Parathyroid adenoma (tissue), 2 donors: Measurements from ENCODE around the gene ZBTB20.

Source experiments
- H2AFZ ChIP-seq: fragments of 300-600 bp; sonication (generic); one replicate; pipeline ENCODE4 v1.7.0; 2017; ENCODE audit warnings: antibody characterized with exemption, mild to moderate bottlenecking
- H3K27ac ChIP-seq: fragments of 300-600 bp; sonication (generic); one replicate; pipeline ENCODE4 v1.7.0; 2017
- H3K27me3 ChIP-seq: fragments of 300-600 bp; sonication (generic); one replicate; pipeline ENCODE4 v1.7.0; 2017; ENCODE audit warnings: low read length; ENCODE audit not compliant: control insufficient read depth, insufficient read depth
- H3K36me3 ChIP-seq: fragments of 300-600 bp; sonication (generic); one replicate; pipeline ENCODE4 v1.7.0; 2017; ENCODE audit warnings: low read length; ENCODE audit not compliant: control insufficient read depth, insufficient read depth
- H3K4me1 ChIP-seq: fragments of 300-600 bp; sonication (generic); one replicate; pipeline ENCODE4 v1.7.0; 2017; ENCODE audit warnings: control low read depth
- H3K4me2 ChIP-seq: fragments of 300-600 bp; sonication (generic); one replicate; pipeline ENCODE4 v1.7.0; 2017; ENCODE audit warnings: low read length
- H3K4me3 ChIP-seq: fragments of 300-600 bp; sonication (generic); one replicate; pipeline ENCODE4 v1.7.0; 2017; ENCODE audit warnings: low read depth, low read length
- H3K79me2 ChIP-seq: fragments of 300-600 bp; sonication (generic); one replicate; pipeline ENCODE4 v1.7.0; 2017; ENCODE audit warnings: control low read depth
- H3K9ac ChIP-seq: fragments of 300-600 bp; sonication (generic); one replicate; pipeline ENCODE4 v1.7.0; 2017; ENCODE audit warnings: mild to moderate bottlenecking
- H3K9me3 ChIP-seq: fragments of 300-600 bp; sonication (generic); one replicate; pipeline ENCODE4 v1.7.0; 2017; ENCODE audit warnings: low read length; ENCODE audit not compliant: control insufficient read depth
- CTCF ChIP-seq: fragments of 300-600 bp; sonication (generic); IDR thresholded peaks from one replicate; pipeline ENCODE4 v1.7.0; 2017; ENCODE audit warnings: antibody characterized with exemption, mild to moderate bottlenecking
- donor health status: primary hyperparathyroidism.

Gene ZBTB20

GRCh38 chr3:114700637-114701234 lies 446.4 kb downstream of the ZBTB20 start:
- H3K79me2 ChIP-seq: no peaks in the 10 kb centered on the region
- H3K4me1 ChIP-seq: peaks cover 7% of the 10 kb centered on the region
- no peaks in the 10 kb centered on the region for H3K27me3 ChIP-seq
- H3K9me3 ChIP-seq: no peaks in the 10 kb centered on the region
- no peak overlapping the region for H3K4me3 ChIP-seq
- TF ChIP-seq CTCF: no peak
- H2AFZ ChIP-seq: no peak overlapping the region
- H3K9ac ChIP-seq: no peak overlapping the region
- H3K36me3 ChIP-seq: no peaks in the 10 kb centered on the region
- H3K27ac ChIP-seq: no peak overlapping the region
- H3K4me2 ChIP-seq: no peak overlapping the region

DNA sequence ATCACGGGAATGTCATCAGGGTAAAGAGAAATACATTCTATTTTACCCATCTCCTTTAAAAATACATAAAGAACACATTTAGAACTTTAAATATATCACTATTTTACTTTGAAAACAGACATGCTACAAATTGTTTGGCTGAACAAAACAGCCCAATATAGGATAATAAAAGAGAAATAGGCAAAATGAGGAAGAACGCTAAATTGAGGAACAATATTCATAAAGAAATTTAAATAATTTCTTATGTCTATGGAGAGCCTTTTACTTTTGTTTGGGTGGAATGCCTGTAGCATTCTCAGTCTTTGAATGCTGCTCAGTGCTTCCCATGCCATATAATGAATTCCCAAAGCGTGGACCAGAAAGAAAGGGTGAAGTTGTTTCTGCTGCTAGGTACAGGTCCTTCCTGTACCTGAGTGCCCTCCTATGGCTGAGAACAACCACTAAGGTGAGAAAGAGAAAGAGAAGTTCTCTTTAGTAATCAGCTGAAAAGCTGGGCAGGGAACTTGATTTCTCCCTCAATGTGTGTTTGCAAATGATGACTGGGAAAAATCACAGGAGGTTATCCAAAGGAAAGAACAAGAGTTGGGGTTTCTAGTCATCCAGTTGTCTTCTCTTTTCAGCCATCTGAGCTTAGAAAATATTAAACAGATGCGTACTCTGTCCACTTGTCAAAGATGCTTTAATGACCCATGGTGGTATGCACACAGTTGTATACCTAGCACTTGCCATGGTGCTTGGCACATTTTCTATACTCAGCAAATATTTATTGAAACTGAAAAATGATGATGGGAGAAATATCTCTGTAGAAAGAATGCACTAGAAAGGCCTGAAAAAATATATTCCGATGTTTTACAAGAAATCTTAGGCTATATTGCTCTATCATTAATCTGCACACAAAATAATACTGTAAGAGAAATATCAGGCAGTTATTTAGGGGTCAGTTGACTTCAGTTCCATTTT lies 448.7 kb downstream of the ZBTB20 start:
- no peak overlapping the region for H3K4me3 ChIP-seq

GRCh38 chr3:114697401-114697800 lies 449.7 kb downstream of the ZBTB20 start:
- H3K79me2 ChIP-seq: no peaks in the 10 kb centered on the region
- H3K9ac ChIP-seq: no peak overlapping the region
- H2AFZ ChIP-seq: no peak overlapping the region
- H3K4me3 ChIP-seq: no peak overlapping the region
- H3K36me3 ChIP-seq: no peaks in the 10 kb centered on the region
- peaks cover 18% of the 10 kb centered on the region for H3K4me1 ChIP-seq
- TF ChIP-seq CTCF: no peak
- H3K9me3 ChIP-seq: no peaks in the 10 kb centered on the region
- no peaks in the 10 kb centered on the region for H3K27me3 ChIP-seq
- no peak overlapping the region for H3K4me2 ChIP-seq
- H3K27ac ChIP-seq: no peak overlapping the region

More for the DNA sequence above, 448.7 kb downstream of the ZBTB20 start:
- TF ChIP-seq CTCF: no peak
- Histone ChIP-seq H2AFZ (no peak overlapping the region), H3K9ac (no peak overlapping the region), H3K27ac (no peak overlapping the region), H3K9me3 (no peaks in the 10 kb centered on the region), H3K4me2 (no peak overlapping the region), H3K79me2 (no peaks in the 10 kb centered on the region), H3K36me3 (no peaks in the 10 kb centered on the region), H3K4me1 (peaks cover 10% of the 10 kb centered on the region), H3K27me3 (no peaks in the 10 kb centered on the region)

DNA sequence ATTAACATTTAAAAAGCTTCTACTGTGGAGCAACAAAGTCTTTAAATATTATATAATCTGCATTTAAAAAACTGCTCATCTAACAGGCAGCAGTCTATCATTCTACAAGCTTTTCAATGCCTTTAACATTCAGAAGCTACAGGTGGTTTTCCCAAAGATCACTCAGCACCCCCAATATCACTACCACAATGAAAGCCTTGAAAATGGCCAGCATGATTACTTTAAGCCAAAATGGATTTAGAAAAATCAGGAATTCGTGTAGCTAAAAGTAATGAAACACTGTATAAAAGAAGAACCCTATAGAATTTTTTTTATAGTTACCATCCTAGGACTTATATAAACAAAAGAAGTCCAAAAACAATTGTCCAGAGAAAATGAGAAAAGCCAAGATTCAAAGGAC lies 452.8 kb downstream of the ZBTB20 start:
- Histone ChIP-seq H3K27ac (no peak overlapping the region), H3K4me1 (peaks cover 21% of the 10 kb centered on the region), H3K4me2 (no peak overlapping the region), H3K27me3 (no peaks in the 10 kb centered on the region), H3K4me3 (no peak overlapping the region), H3K9me3 (no peaks in the 10 kb centered on the region), H3K79me2 (no peaks in the 10 kb centered on the region), H3K9ac (no peak overlapping the region), H3K36me3 (no peaks in the 10 kb centered on the region), H2AFZ (no peak overlapping the region)
- no peak for TF ChIP-seq CTCF
